GM12878 (cell line): ENCODE results near the gene PTPRF. TPM values are rescaled to one million over a fixed set of nuclear protein-coding genes. Genes with fewer than 3 reads are reported as not detected.

Source experiments
- ATAC-seq: fragments of 200-7000 bp; cut with Tn5 transposase; 3 replicates; pipeline ENCODE4 v1.9.1; 2020; ENCODE audit warnings: mild to moderate bottlenecking, moderate library complexity
- BruUV-seq: library from RNA; stranded (reverse); fragments of 400-500 nt; replicated peaks from 2 replicates; lab custom pipeline; 2021; lab: Mats Ljungman, UMichigan
- CTCF ChIA-PET: fragments of 300-600 bp; sonication (Branson Sonifier 250); formaldehyde crosslinking; extraction: SDS; loops from one replicate; lab custom pipeline; 2021; ENCODE audit warnings: inconsistent platforms; lab: Yijun Ruan, JAX
- POLR2A ChIA-PET: fragments of 350-600 bp; formaldehyde crosslinking; extraction: SDS; loops from one replicate; lab custom pipeline; 2021; ENCODE audit warnings: inconsistent platforms; lab: Charles Lee
- RAD21 ChIA-PET: fragments of 300-600 bp; sonication (Branson Sonifier 250); formaldehyde crosslinking; loops from one replicate; lab custom pipeline; 2023; ENCODE audit warnings: antibody characterized with exemption; ENCODE audit not compliant: unreplicated experiment; lab: Charles Lee
- SMC1A ChIA-PET: fragments of 300-600 bp; sonication (Branson Sonifier 250); formaldehyde crosslinking; loops from one replicate; lab custom pipeline; 2023; ENCODE audit not compliant: unreplicated experiment, uncharacterized antibody; lab: Charles Lee
- DNase-seq: peaks from one replicate; pipeline ENCODE4 v3.0.0-alpha.2; 2011; ENCODE audit warnings: low read depth, low spot score
- FAIRE-seq: peaks from 3 replicates; lab custom pipeline; 2011; peaks lifted over from hg19 to GRCh38; lab: Jason Lieb, UNC
- H2AFZ ChIP-seq: 2 replicates; pipeline ENCODE4 v1.6.0; 2011; ENCODE audit warnings: low read depth, low read length, control low read depth; ENCODE audit not compliant: control insufficient read depth
- H3K27ac ChIP-seq: 2 replicates; pipeline ENCODE4 v1.5.1; 2011; ENCODE audit warnings: control low read depth; ENCODE audit not compliant: control insufficient read depth, insufficient read depth
- H3K27me3 ChIP-seq, 2 experiments: replicated peaks in 1 of 2; 2 replicates each; pipeline versions ENCODE4 v1.6.0 to v1.6.1; 2011; ENCODE audit warnings: low read length in 1 of 2; ENCODE audit not compliant: control insufficient read depth in 2 of 2, insufficient read depth in 2 of 2
- H3K36me3 ChIP-seq, 2 experiments: 2 replicates each; pipeline ENCODE4 v1.5.1; 2011; ENCODE audit warnings: low read length in 1 of 2; ENCODE audit not compliant: control insufficient read depth in 2 of 2, insufficient read depth in 2 of 2
- H3K4me1 ChIP-seq: 2 replicates; pipeline ENCODE4 v1.6.1; 2011; ENCODE audit warnings: mild to moderate bottlenecking, low read length, moderate library complexity, mixed read lengths; ENCODE audit not compliant: control insufficient read depth, insufficient read depth
- H3K4me2 ChIP-seq: 2 replicates; pipeline ENCODE4 v1.6.0; 2011; ENCODE audit warnings: control low read depth; ENCODE audit not compliant: control insufficient read depth, insufficient read depth
- H3K4me3 ChIP-seq: fragments of 200-600 bp; sonication (generic); 2 replicates; pipeline ENCODE4 v1.5.1; 2016
- H3K79me2 ChIP-seq: 2 replicates; pipeline ENCODE4 v1.6.0; 2011; ENCODE audit warnings: low read length; ENCODE audit not compliant: control insufficient read depth, insufficient read depth
- H3K9ac ChIP-seq: 2 replicates; pipeline ENCODE4 v1.8.0; 2011; ENCODE audit warnings: low read length, control low read depth, mixed read lengths; ENCODE audit not compliant: control insufficient read depth, insufficient read depth
- H3K9me3 ChIP-seq: replicated peaks from 3 replicates; pipeline ENCODE4 v1.5.1; 2011; ENCODE audit warnings: mild to moderate bottlenecking, low read length; ENCODE audit not compliant: control insufficient read depth, insufficient read depth
- H4K20me1 ChIP-seq: 2 replicates; pipeline ENCODE4 v1.6.0; 2011; ENCODE audit not compliant: control insufficient read depth, insufficient read depth
- BMI1 ChIP-seq: fragments of 450-650 bp; IDR thresholded peaks from 2 replicates; pipeline ENCODE4 v1.6.1; 2016; ENCODE audit warnings: mild to moderate bottlenecking, moderate library complexity, borderline replicate concordance
- GATAD2B ChIP-seq: fragments of 450-650 bp; conservative IDR thresholded peaks from 2 replicates; pipeline ENCODE4 v1.6.1; 2017; ENCODE audit warnings: low read depth, mild to moderate bottlenecking, moderate library complexity
- NFIC ChIP-seq: IDR thresholded peaks from 2 replicates; pipeline ENCODE4 v1.6.1; 2012; ENCODE audit warnings: low read depth, mild to moderate bottlenecking, inconsistent platforms, low read length, moderate library complexity
- NR2F1 ChIP-seq: fragments of 450-650 bp; conservative IDR thresholded peaks from 2 replicates; pipeline ENCODE4 v1.6.1; 2017; ENCODE audit warnings: mild to moderate bottlenecking
- WGBS: methylation state at CpG from one replicate; pipeline ENCODE4 v1.1.6; 2016; ENCODE audit warnings: low lambda C conversion rate; ENCODE audit not compliant: insufficient replicate concordance, insufficient coverage; ENCODE audit errors: missing lambda C conversion rate; 5-methylcytosine and 5-hydroxymethylcytosine counted together
- in situ Hi-C: fragments of 300-500 bp; cut with MboI; formaldehyde crosslinking; loops from 9 replicates; pipeline ENCODE4 v1.14.3; 2018; ENCODE audit warnings: mixed read lengths
- intact Hi-C: fragments of 100-400 bp; cut with micrococcal nuclease; formaldehyde crosslinking; loops from one replicate; pipeline ENCODE4 v1.14.2; 2022; ENCODE audit not compliant: unreplicated experiment
- polyA plus RNA-seq, 11 experiments: library from polyadenylated mRNA; depleted of rRNA in 4 of 11; unstranded in 6 of 11; stranded (reverse) in 5 of 11; fragments of >200 nt; fragmentation: Nextera tagmentation in 4 of 11; fragmentation: Illumina TruSeq in 1 of 11; extraction: Ambion mirVana in 4 of 11; extraction: Trizol in 1 of 11; gene quantifications; 1 replicate in 1 of 11; 2 replicates in 10 of 11; pipeline versions ENCODE4 v1.2.1 to v1.2.3, GENCODE V29; 2011 to 2016; ENCODE audit warnings: inconsistent platforms in 2 of 11, missing spikeins in 2 of 11, low read depth in 1 of 11
- total RNA-seq, 4 experiments: library from RNA; depleted of rRNA in 3 of 4; stranded (reverse); fragments of >200 nt in 3 of 4; fragmentation: Illumina TruSeq in 1 of 4; extraction: Trizol in 1 of 4; gene quantifications; 2 replicates each; pipeline versions ENCODE4 v1.2.1 to v1.2.3, GENCODE V29; 2013 to 2021

The PTPRF gene
- total and polyA plus RNA-seq, 10 of the 15 experiments (the other 5 are each of a cell fraction or from before 2014, with no cell fraction given), result 0.04 to 2.6 (median 0.32) TPM

DNA sequence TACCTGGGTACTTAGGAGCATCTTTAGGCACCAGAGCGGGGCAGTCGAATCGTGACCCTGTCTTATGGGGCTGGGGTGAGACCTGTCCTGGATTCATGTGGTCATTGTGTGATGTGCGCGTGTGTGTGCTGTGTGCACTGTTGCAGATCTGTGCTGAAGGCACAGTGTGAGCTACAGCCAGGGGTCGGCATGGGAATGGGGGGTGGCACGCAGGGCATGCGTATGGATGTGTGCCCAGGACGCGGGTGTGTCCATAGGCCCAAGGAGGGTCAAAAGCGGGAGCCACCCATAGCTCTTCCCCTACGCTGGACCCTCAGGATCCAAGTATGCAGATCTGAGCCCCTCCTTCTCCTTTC lies 14.6 kb downstream of the PTPRF start:
- ChIA-PET RAD21 (no interaction called here), SMC1A (no interaction called here), CTCF (interaction anchor here (0.8 kb wide), 1 partner anchor 9 kb away, joined by 3 read pairs; no protein-coding TSS in a partner anchor), POLR2A (no interaction called here)
- ATAC-seq (no peak), FAIRE-seq (no peak), DNase-seq (no peak)
- Histone ChIP-seq H3K4me2 (no peak overlapping the region), H3K27me3 (no peaks in the 10 kb centered on the region), H3K4me1 (no peaks in the 10 kb centered on the region), H3K27ac (no peak overlapping the region), H3K36me3 (no peaks in the 10 kb centered on the region), H3K79me2 (no peaks in the 10 kb centered on the region), H2AFZ (no peak overlapping the region), H3K9me3 (no peaks in the 10 kb centered on the region), H3K4me3 (no peak overlapping the region), H4K20me1 (no peaks in the 10 kb centered on the region), H3K9ac (no peak overlapping the region)
- no TSS peak for BruUV-seq
- WGBS, result 74% methylated on average over 12 of the region's 12 CpGs
- in situ Hi-C loops (no loop called here), intact Hi-C loops (no loop called here)
- TF ChIP-seq GATAD2B, result no peak
- TF ChIP-seq BMI1, result no peak
- TF ChIP-seq NFIC, result no peak

DNA sequence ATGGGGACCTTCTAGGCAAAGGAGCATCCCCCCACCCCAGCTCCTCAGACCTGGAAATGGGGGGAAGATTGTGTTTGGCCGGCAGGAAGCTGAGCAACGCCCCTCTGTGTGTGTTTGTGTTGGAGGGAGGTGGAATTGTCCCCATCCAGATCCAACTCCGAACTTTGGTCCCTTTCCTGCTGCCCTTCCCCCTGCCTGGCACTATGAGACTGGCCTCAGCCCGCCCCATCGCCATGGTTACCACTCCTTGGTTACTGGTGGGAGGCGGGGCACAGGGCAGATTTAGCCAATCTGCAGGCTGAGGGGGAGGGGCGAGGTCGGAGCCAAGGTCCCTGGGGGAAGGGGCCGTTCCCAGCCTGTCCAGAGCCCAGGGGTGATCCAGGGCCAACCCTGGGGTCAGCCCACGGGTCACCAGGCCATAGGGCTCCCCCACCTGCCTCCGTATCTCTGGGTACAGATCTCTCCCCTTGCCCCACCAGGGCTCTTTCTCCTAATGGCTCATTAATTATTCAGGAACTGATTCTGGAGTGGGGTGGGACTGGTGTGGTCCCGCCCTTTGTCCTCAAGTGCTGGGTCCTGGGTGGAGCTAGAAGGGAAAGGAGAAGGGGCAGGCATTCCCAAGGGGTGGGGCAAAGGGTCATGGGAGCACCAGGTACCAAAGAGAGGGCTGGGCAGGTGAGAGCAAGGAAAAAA lies 15.2 kb downstream of the PTPRF start:
- ATAC-seq (peak; percentile 40; the same call in 2 of the 3 replicates), DNase-seq (no peak), FAIRE-seq (no peak)
- no peak overlapping the region for H3K9ac ChIP-seq
- ChIA-PET RAD21 (no interaction called here), SMC1A (no interaction called here), CTCF (interaction anchor here (0.8 kb wide), 1 partner anchor 9 kb away, joined by 3 read pairs; no protein-coding TSS in a partner anchor), POLR2A (no interaction called here)
- no peaks in the 10 kb centered on the region for H3K9me3 ChIP-seq
- no peaks in the 10 kb centered on the region for H3K79me2 ChIP-seq
- TF ChIP-seq BMI1 (peak; percentile 67), NR2F1 (no peak)
- intact Hi-C loops, result no loop called here
- H4K20me1 ChIP-seq, result no peaks in the 10 kb centered on the region
- WGBS, result 9% methylated on average over 10 of the region's 12 CpGs
- no peaks in the 10 kb centered on the region for H3K4me1 ChIP-seq
- H3K4me3 ChIP-seq, result no peak overlapping the region
- H3K4me2 ChIP-seq, result no peak overlapping the region
- H3K27me3 ChIP-seq, result no peaks in the 10 kb centered on the region
- BruUV-seq, result no TSS peak
- in situ Hi-C loops, result no loop called here
- no peak overlapping the region for H3K27ac ChIP-seq
- H3K36me3 ChIP-seq, result no peaks in the 10 kb centered on the region
- no peak overlapping the region for H2AFZ ChIP-seq
